IPS-11a (cell line): ENCODE measurements around the gene ALDH1B1.

ENCODE experiments used
- H3K4me3 ChIP-seq: one replicate; pipeline ENCODE4 v1.5.1; 2013; ENCODE audit warnings: low read depth, low read length, control low read depth

ALDH1B1 gene

GRCh38 chr9:38392235-38393127 is at the start of gene ALDH1B1:
Gene ALDH1B1, plus strand, starts transcription at chr9:38392702. Its CDS starts 3,047 bp downstream, at chr9:38395749.
- H3K4me3 ChIP-seq = peak within 1 kb of the TSS; percentile 69

DNA sequence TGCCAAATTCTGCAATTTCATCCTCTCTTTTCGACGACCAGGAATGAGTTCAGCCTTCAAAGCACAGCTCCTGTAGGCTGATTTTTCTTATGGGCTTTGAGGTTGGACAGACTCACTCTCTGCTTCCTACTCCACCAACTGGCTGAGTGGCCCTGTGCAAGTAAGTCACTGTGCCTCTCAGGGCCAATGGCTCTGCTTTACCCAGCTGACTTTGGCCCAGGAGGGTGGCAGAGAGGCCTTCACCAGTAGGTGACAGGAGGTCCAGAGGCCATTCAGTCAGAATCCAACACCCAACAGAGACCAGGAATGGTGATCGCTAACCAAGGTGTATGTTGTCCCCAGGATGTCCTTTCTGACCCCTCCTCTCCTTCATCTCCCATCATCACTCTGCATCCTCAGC is 49.5 kb upstream of the ALDH1B1 start:
- H3K4me3 ChIP-seq = no peak overlapping the region

GRCh38 chr9:38343552-38343951 is 49.0 kb upstream of the ALDH1B1 start:
- no peak overlapping the region for H3K4me3 ChIP-seq

DNA sequence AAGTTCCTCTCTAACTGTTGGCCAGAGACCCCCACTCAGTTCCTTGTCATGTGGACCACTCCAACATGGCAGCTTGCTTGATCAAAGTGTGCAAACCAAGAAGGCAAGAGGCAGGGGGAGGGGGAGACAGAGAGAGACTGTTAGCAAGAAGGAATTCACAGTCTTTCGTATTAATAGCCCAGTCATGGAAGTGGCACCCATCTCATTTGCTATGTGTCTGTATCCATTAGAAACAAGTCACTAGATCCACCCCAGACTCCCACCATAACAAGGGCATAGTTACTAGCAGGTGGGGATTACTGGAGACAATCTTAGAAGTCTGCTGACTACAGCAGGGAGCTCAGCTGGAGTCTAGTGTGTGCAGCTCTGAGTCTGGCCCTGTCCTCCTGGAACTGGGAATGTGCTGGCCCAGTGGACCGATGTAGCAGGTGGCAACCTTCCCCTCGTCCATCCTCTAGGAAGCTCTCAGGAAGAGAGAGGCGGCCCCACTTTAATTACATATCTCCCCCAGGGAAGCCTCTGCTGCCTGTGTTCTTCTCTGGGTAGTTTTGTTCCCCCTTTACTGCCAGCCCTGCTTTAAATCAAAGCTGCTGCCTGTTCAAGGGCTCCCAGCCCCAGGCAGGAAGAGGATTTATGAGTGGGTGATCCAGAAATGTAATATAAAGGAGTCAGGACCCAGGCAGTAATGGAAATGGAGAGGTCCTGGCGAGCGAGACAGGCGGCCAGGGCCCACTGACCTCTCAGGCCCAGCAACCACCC is 47.8 kb upstream of the ALDH1B1 start:
- no peak overlapping the region for H3K4me3 ChIP-seq

DNA sequence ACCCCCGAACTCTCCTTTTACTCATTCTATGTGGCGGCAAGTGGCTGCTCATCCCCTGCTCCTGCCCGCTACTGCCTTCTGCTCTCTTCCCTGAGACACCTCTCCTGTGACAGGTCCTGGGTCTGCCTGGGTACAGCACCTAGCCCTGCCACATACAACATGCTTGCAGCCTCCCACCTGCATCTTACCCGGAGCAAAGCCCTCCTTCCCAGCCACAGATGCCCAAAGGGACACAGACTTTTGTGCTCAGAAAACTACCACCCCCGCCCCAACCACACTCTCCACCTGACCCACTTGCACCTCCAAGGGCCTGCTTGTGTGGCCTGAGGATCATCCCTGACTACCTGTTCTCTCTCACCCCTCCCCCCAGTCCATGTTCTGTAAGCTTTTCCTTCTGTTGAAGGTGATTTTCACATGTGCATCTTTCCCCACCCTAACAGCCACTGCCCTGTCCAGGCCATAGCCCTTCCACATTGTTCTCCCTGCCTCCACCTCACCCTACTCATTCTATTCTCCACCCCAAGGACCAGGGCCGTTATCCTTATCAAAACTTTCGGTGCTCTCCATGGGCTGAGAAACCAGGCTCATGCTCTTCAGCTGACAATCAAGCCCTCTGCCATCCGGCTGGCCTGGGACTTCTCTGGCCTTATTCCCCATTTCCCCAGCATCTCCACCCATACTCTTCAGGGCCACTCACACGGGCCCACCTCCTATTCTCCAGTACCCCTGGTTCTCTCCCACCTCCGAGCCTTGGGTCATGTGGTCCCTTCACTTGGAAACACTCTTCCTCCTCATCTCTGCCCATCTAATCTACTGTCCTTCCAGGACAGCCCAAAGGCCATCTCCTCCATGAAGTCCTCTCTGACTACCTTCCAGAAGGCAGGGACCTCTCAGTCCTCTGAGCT is 46.4 kb upstream of the ALDH1B1 start:
- H3K4me3 ChIP-seq = no peak overlapping the region

DNA sequence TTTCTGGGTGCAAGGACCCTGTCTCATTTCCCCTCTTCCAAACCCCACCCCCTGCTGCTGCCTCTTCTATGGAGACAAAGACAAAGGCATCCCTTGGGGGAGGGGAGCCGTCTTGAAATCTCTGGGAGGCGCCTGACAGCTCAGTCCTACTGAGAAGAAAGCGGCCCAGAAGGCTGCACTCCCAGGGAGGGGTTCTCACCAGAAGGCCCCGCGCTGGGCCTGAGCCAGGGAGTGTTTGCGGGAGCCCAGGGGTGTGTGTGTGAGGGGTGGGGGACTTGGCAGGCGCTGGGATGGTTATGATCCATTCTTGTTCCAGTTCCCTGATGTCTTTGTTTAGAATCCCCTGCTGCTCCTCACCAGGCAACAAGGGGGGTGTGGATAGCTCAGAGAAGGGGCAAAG is 45.7 kb upstream of the ALDH1B1 start:
- no peak overlapping the region for H3K4me3 ChIP-seq

DNA sequence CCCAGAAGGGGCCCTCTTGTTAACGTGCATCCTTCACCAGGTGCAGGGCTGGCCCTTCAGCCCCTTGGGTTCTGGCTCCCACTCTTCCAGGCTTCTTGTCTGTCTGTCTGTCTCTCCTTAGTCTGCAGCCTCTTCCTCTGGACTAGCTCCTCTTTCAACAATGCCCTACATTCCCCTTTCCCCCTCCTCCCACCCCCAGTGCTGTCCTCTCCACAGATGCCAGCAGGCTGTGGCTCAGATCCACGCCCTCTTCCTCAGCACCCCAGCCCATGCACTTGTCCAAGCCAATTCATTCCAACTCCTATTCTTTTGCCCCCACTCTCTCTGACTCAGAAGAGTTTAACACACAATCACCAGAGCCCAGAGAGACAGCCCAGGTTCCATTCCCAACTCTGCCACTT is 45.2 kb upstream of the ALDH1B1 start:
- H3K4me3 ChIP-seq = no peak overlapping the region

DNA sequence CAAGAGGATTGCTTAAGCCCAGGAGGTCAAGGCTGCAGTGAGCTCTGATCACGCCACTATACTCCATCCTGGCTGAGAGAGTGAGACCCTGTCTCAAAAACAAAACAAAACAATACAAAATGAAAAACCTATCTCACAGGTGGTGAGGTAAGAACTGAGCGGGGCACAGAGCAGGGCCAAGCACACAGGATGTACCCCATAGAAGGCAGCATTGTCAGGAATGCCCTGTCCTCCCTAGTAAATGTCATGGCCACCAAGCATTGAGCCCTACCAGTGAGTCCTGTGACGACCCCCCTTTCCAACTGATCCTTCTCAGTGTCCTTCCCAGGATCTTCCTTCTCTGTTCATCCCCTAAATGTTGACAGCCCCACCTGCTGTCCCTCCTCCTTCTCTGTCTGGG is 44.6 kb upstream of the ALDH1B1 start:
- H3K4me3 ChIP-seq = no peak overlapping the region

GRCh38 chr9:38350529-38350928 is 42.0 kb upstream of the ALDH1B1 start:
- H3K4me3 ChIP-seq = no peak overlapping the region

- no peak overlapping the region for H3K4me3 ChIP-seq
Measured at GRCh38 chr9:38352530-38353328, 39.8 kb upstream of the ALDH1B1 start.

DNA sequence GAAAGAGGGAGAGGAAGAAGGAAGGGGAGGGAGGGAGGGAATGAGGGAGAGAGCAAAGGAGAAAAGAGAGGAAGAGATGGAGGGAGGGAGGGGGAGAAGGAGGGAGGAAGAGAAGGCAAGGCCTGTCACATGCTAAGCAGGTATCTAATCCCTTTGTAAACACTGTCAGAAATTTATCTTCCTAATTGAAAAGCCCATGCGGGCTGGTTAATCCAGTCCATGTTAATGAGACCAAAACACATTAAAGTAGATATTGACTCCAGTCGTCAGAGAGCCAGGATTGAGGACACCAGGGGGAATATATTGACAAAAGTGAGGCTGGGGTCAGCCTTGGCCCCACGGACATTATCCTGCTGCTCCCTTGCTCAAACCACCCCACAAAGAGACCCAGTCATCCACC is 37.4 kb upstream of the ALDH1B1 start:
- H3K4me3 ChIP-seq = no peak overlapping the region

GRCh38 chr9:38355517-38356120 is 36.9 kb upstream of the ALDH1B1 start:
- no peak overlapping the region for H3K4me3 ChIP-seq

GRCh38 chr9:38356851-38357250 is 35.7 kb upstream of the ALDH1B1 start:
- H3K4me3 ChIP-seq = no peak overlapping the region

- H3K4me3 ChIP-seq = no peak overlapping the region
Measured at GRCh38 chr9:38357350-38358114, 35.0 kb upstream of the ALDH1B1 start.

- no peak overlapping the region for H3K4me3 ChIP-seq
Measured at GRCh38 chr9:38358390-38359296, 33.9 kb upstream of the ALDH1B1 start.

DNA sequence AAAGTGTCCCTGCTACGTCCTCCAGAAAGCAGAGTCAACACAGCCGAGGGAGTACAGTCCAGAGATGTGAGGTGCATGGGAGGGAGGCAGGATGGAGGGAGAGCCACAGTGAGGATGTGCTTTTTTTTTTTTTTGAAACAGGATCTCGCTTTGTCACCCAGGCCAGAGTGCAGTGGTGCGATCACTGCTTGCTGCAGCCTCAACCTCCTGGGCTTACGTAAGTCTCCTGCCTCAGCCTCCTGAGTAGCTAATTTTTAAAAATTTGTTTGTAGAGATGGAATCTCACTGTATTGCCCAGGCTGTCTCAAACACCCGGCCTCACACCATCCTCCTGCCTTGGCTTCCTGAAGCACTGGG is 33.2 kb upstream of the ALDH1B1 start:
- H3K4me3 ChIP-seq = no peak overlapping the region

- H3K4me3 ChIP-seq = no peak overlapping the region
Measured at GRCh38 chr9:38359689-38360385, 32.7 kb upstream of the ALDH1B1 start.
